HepG2 (cell line): ENCODE data around the gene RAB40C. TPM values are rescaled to one million over a fixed set of nuclear protein-coding genes. Genes with fewer than 3 reads are reported as not detected.
A peak's percentile ranks its signal among the peaks of the same experiment; 100 is the strongest.

Source experiments
- AKAP8 ChIP-seq: sonication (generic); formaldehyde crosslinking; IDR thresholded peaks from 2 replicates; pipeline ENCODE4 v1.5.1; 2020; ENCODE audit warnings: mild to moderate bottlenecking, missing genetic modification reagents
- ATAD3A ChIP-seq: sonication (generic); formaldehyde crosslinking; IDR thresholded peaks from 2 replicates; pipeline ENCODE4 v1.4.0; 2020; ENCODE audit warnings: missing genetic modification reagents
- BRD4 ChIP-seq: sonication (generic); formaldehyde crosslinking; IDR thresholded peaks from 2 replicates; pipeline ENCODE4 v1.4.0; 2020; ENCODE audit warnings: missing genetic modification reagents
- CBFB ChIP-seq: sonication (generic); formaldehyde crosslinking; IDR thresholded peaks from 2 replicates; pipeline ENCODE4 v1.4.0; 2020; ENCODE audit warnings: missing genetic modification reagents
- CEBPG ChIP-seq: IDR thresholded peaks from 2 replicates; pipeline ENCODE4 v1.6.1; 2016
- EHMT2 ChIP-seq: fragments of 200-600 bp; sonication (generic); IDR thresholded peaks from 2 replicates; pipeline ENCODE4 v1.7.0; 2017; ENCODE audit warnings: antibody characterized with exemption, low read depth, low read length, borderline replicate concordance
- GABPA ChIP-seq, 2 experiments: IDR thresholded peaks; 2 replicates each; pipeline ENCODE4 v1.6.1; 2011 to 2016; ENCODE audit warnings: low read depth in 2 of 2, low read length in 1 of 2, missing biosample characterization in 1 of 2, missing genetic modification characterization in 1 of 2
- GATAD1 ChIP-seq: IDR thresholded peaks from 2 replicates; pipeline ENCODE4 v1.6.1; 2016; ENCODE audit warnings: missing genetic modification reagents, missing compliant biosample characterization
- KDM1A ChIP-seq: IDR thresholded peaks from 2 replicates; pipeline ENCODE4 v1.6.1; 2016; ENCODE audit warnings: missing compliant biosample characterization
- NBN ChIP-seq: fragments of 450-650 bp; conservative IDR thresholded peaks from 2 replicates; pipeline ENCODE4 v1.6.1; 2017
- NCOA1 ChIP-seq: sonication (generic); formaldehyde crosslinking; IDR thresholded peaks from 2 replicates; pipeline ENCODE4 v1.9.0; 2021; ENCODE audit warnings: missing genetic modification reagents
- NFYB ChIP-seq: sonication (generic); formaldehyde crosslinking; IDR thresholded peaks from 2 replicates; pipeline ENCODE4 v1.4.0; 2020; ENCODE audit warnings: missing genetic modification reagents
- NR1H2 ChIP-seq: sonication (generic); formaldehyde crosslinking; IDR thresholded peaks from 2 replicates; pipeline ENCODE4 v1.8.1; 2022; ENCODE audit warnings: low read depth, missing genetic modification reagents, borderline replicate concordance
- NRL ChIP-seq: sonication (generic); formaldehyde crosslinking; IDR thresholded peaks from 2 replicates; pipeline ENCODE4 v1.5.0; 2020; ENCODE audit warnings: missing genetic modification reagents, mild to moderate bottlenecking, moderate library complexity, borderline replicate concordance
- RFX5 ChIP-seq: IDR thresholded peaks from 2 replicates; pipeline ENCODE4 v1.6.1; 2011; ENCODE audit warnings: low read depth, low read length, improper control_type of control experiment
- SALL1 ChIP-seq: sonication (generic); formaldehyde crosslinking; IDR thresholded peaks from 2 replicates; pipeline ENCODE4 v1.8.0; 2022; ENCODE audit warnings: mild to moderate bottlenecking, missing genetic modification reagents
- SMAD1 ChIP-seq: sonication (generic); formaldehyde crosslinking; IDR thresholded peaks from 2 replicates; pipeline ENCODE4 v1.4.0; 2020; ENCODE audit warnings: missing genetic modification reagents, low read depth, mild to moderate bottlenecking, borderline replicate concordance
- SP5 ChIP-seq: IDR thresholded peaks from 2 replicates; pipeline ENCODE4 v1.6.1; 2016; ENCODE audit warnings: low read depth, borderline replicate concordance
- THAP11 ChIP-seq: IDR thresholded peaks from 2 replicates; pipeline ENCODE4 v1.6.1; 2016; ENCODE audit warnings: missing biosample characterization, missing genetic modification reagents
- ZNF337 ChIP-seq: sonication (generic); formaldehyde crosslinking; IDR thresholded peaks from 2 replicates; pipeline ENCODE4 v1.5.1; 2020; ENCODE audit warnings: missing genetic modification reagents, low read depth, mild to moderate bottlenecking, borderline replicate concordance
- ZNF468 ChIP-seq: sonication (generic); formaldehyde crosslinking; IDR thresholded peaks from 2 replicates; pipeline ENCODE4 v1.8.0; 2022; ENCODE audit warnings: mild to moderate bottlenecking, moderate library complexity, missing genetic modification reagents
- ZNF557 ChIP-seq: sonication (generic); formaldehyde crosslinking; IDR thresholded peaks from 2 replicates; pipeline ENCODE4 v1.4.0; 2020; ENCODE audit warnings: missing genetic modification reagents
- ZNF567 ChIP-seq: sonication (generic); formaldehyde crosslinking; IDR thresholded peaks from 2 replicates; pipeline ENCODE4 v1.8.1; 2023; ENCODE audit warnings: mild to moderate bottlenecking, missing genetic modification reagents, borderline replicate concordance
- ZNF780A ChIP-seq: sonication (generic); formaldehyde crosslinking; IDR thresholded peaks from 2 replicates; pipeline ENCODE4 v1.8.0; 2022; ENCODE audit warnings: mild to moderate bottlenecking, missing genetic modification reagents, moderate library complexity
- polyA plus RNA-seq, 8 experiments: library from polyadenylated mRNA; depleted of rRNA in 3 of 8; stranded (reverse) in 7 of 8; unstranded in 1 of 8; fragments of >200 nt; fragmentation: Illumina TruSeq in 4 of 8; extraction: Trizol in 4 of 8; gene quantifications; 2 replicates each; pipeline versions ENCODE4 v1.2.1 to v1.2.3, GENCODE V29; 2011 to 2016; ENCODE audit warnings: low read depth in 4 of 8, missing spikeins in 1 of 8, mixed read lengths in 1 of 8; ENCODE audit not compliant: insufficient read depth in 1 of 8
- total RNA-seq, 5 experiments: library from RNA; depleted of rRNA; stranded (reverse); fragments of >200 nt; fragmentation: Illumina TruSeq; extraction: Trizol; gene quantifications; 2 replicates each; pipeline ENCODE4 v1.2.3, GENCODE V29; 2016; ENCODE audit warnings: low read depth in 1 of 5
- TF ChIP-seq, protein P1 (sequence below): sonication (generic); formaldehyde crosslinking; IDR thresholded peaks from 2 replicates; pipeline ENCODE4 v1.8.0; 2022; ENCODE audit warnings: mild to moderate bottlenecking, missing genetic modification reagents; ENCODE audit not compliant: insufficient replicate concordance
- TF ChIP-seq, protein P2 (sequence below): sonication (generic); formaldehyde crosslinking; IDR thresholded peaks from 2 replicates; pipeline ENCODE4 v1.4.0; 2020; ENCODE audit warnings: missing genetic modification reagents, borderline replicate concordance
- TF ChIP-seq, protein P3 (sequence below): sonication (generic); formaldehyde crosslinking; IDR thresholded peaks from 2 replicates; pipeline ENCODE4 v1.5.0; 2020; ENCODE audit warnings: mild to moderate bottlenecking, missing genetic modification reagents
- TF ChIP-seq, protein P4 (sequence below): sonication (generic); formaldehyde crosslinking; IDR thresholded peaks from 2 replicates; pipeline ENCODE4 v1.4.0; 2020; ENCODE audit warnings: mild to moderate bottlenecking, missing genetic modification reagents

The RAB40C gene
- total and polyA plus RNA-seq, 2 of the 13 experiments (the other 11 are each of a cell fraction or from before 2014, with no cell fraction given) = 7.7 to 11.5 TPM

DNA sequence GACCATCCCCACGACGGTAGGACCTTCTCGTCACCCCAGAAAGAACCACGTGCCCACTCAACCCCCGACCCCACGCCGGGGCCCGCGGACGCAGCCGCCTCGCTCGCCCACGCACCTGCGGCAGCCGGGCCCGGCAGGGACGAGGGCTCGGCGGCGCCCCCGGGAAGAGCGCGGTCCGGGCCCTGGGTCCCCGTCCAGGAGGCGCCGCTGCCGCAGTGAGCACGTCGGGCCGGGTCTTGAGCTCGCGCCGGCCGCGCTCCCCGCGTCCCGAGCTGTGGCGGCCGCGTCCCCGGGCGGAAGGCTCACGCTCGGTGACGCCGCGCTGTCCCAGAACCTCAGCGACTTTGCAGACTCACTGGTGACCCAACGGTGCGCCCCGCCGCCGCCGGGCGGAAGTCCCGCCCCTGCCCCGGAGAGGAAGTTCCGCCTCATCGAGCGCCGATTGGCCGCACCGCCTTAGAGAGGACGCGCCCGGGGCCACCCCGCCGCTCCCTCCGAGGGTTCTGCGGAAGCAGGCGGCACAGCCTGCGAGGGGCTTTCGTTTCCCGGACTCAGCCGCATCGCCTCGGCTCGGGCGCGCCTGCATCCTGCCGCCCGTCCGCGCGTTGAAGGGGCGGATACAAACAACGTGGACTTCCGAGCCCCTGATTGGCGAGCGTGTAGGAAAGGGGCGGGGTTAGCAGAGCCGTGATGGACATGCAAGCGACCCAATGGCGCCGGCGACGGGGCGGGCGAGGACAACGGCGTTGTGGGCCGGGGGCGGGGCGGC lies 793 bp upstream of the RAB40C start (continued):
- TF ChIP-seq, protein P1, sequence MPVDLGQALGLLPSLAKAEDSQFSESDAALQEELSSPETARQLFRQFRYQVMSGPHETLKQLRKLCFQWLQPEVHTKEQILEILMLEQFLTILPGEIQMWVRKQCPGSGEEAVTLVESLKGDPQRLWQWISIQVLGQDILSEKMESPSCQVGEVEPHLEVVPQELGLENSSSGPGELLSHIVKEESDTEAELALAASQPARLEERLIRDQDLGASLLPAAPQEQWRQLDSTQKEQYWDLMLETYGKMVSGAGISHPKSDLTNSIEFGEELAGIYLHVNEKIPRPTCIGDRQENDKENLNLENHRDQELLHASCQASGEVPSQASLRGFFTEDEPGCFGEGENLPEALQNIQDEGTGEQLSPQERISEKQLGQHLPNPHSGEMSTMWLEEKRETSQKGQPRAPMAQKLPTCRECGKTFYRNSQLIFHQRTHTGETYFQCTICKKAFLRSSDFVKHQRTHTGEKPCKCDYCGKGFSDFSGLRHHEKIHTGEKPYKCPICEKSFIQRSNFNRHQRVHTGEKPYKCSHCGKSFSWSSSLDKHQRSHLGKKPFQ = no peak
- TF ChIP-seq NR1H2 (CRISPR knock-in tag) (no peak), ZNF337 (no peak), NBN (no peak), BRD4 (CRISPR knock-in tag) (peak; percentile 79), EHMT2 (no peak), GABPA (IDR thresholded peaks at IDR 0.05; ENCODE audit: low read depth, low read length) (peak; percentile 86), GABPA (CRISPR knock-in tag; IDR thresholded peaks at IDR 0.05; ENCODE audit: low read depth) (peak; percentile 90), CBFB (CRISPR knock-in tag) (peak; percentile 14; the same call in 1 of the 2 replicates), GATAD1 (CRISPR knock-in tag) (peak; percentile 83), ZNF557 (CRISPR knock-in tag) (0 out of 2 replicates have a peak, but pooled peaks have one; percentile 53), ZNF780A (CRISPR knock-in tag) (no peak), NFYB (CRISPR knock-in tag) (peak; percentile 77), AKAP8 (CRISPR knock-in tag) (no peak), NCOA1 (CRISPR knock-in tag) (no peak), SP5 (CRISPR knock-in tag) (0 out of 2 replicates have a peak, but pooled peaks have one; percentile 22), SALL1 (CRISPR knock-in tag) (peak; percentile 11; the same call in 1 of the 2 replicates), SMAD1 (CRISPR knock-in tag) (no peak), THAP11 (CRISPR knock-in tag) (peak; percentile 75), ZNF567 (no peak), KDM1A (CRISPR knock-in tag) (no peak), CEBPG (no peak), RFX5 (no peak), NRL (CRISPR knock-in tag) (peak; percentile 55; the same call in 1 of the 2 replicates), ATAD3A (CRISPR knock-in tag) (no peak), ZNF468 (CRISPR knock-in tag) (no peak)
- TF ChIP-seq, protein P2, sequence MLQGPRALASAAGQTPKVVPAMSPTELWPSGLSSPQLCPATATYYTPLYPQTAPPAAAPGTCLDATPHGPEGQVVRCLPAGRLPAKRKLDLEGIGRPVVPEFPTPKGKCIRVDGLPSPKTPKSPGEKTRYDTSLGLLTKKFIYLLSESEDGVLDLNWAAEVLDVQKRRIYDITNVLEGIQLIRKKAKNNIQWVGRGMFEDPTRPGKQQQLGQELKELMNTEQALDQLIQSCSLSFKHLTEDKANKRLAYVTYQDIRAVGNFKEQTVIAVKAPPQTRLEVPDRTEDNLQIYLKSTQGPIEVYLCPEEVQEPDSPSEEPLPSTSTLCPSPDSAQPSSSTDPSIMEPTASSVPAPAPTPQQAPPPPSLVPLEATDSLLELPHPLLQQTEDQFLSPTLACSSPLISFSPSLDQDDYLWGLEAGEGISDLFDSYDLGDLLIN (CRISPR knock-in tag) = no peak
- TF ChIP-seq, protein P3, sequence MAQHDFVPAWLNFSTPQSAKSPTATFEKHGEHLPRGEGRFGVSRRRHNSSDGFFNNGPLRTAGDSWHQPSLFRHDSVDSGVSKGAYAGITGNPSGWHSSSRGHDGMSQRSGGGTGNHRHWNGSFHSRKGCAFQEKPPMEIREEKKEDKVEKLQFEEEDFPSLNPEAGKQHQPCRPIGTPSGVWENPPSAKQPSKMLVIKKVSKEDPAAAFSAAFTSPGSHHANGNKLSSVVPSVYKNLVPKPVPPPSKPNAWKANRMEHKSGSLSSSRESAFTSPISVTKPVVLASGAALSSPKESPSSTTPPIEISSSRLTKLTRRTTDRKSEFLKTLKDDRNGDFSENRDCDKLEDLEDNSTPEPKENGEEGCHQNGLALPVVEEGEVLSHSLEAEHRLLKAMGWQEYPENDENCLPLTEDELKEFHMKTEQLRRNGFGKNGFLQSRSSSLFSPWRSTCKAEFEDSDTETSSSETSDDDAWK (CRISPR knock-in tag) = no peak
- TF ChIP-seq, protein P4, sequence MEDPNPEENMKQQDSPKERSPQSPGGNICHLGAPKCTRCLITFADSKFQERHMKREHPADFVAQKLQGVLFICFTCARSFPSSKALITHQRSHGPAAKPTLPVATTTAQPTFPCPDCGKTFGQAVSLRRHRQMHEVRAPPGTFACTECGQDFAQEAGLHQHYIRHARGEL (CRISPR knock-in tag) = 0 out of 2 replicates have a peak, but pooled peaks have one; percentile 50
